PFSK-1 (cell line): ENCODE results near the gene SPTB.

Experiments used
- POLR2AphosphoS5 ChIP-seq: IDR thresholded peaks from 2 replicates; pipeline ENCODE4 v1.6.1; 2012; ENCODE audit warnings: low read depth, mild to moderate bottlenecking, control low read depth, low read length, moderate library complexity
- REST ChIP-seq, 2 experiments: IDR thresholded peaks; 2 replicates each; pipeline versions ENCODE4 v1.6.1 to v1.8.0; 2011 to 2012; ENCODE audit warnings: low read depth in 2 of 2, low read length in 2 of 2, control low read depth in 1 of 2, inconsistent platforms in 1 of 2, mild to moderate bottlenecking in 1 of 2, moderate library complexity in 1 of 2; ENCODE audit not compliant: insufficient read depth in 1 of 2
- SIN3A ChIP-seq: IDR thresholded peaks from 2 replicates; pipeline ENCODE4 v1.6.1; 2012; ENCODE audit warnings: mild to moderate bottlenecking, low read length, moderate library complexity, borderline replicate concordance; ENCODE audit not compliant: insufficient read depth
- TAF1 ChIP-seq: IDR thresholded peaks from 2 replicates; pipeline ENCODE4 v1.6.1; 2012; ENCODE audit warnings: low read length, control low read depth, borderline replicate concordance; ENCODE audit not compliant: insufficient read depth

- no peak for TF ChIP-seq POLR2AphosphoS5
- no peak for TF ChIP-seq TAF1
- no peak for TF ChIP-seq SIN3A
- TF ChIP-seq REST (IDR thresholded peaks at IDR 0.05; ENCODE audit: insufficient read depth in 1 of 2, low read depth in 2 of 2, low read length in 2 of 2), result no peak
These were observed 122.1 kb downstream of the SPTB start for GRCh38 chr14:64757601-64758000.
